Measurements from ENCODE around the gene ZNF407.

Gene ZNF407

DNA sequence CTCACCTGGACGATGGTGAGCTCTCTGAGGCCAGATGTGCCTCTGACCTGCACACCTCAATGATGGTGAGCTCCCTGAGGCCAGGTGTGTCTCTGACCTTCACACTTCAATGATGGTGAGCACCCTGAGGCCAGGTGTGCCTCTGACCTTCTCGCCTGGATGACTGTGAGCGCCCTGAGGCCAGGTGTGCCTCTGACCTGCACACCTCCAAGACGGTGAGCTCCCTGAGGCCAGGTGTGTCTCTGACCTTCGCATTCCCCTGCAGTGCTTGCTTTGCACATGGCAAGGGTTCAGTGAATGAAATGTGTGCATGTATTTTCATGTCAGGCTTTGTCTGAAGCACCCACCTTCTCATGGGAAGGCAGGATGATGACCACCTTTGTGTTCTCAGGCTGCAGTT is 515.8 kb downstream of the ZNF407 start:
- no peak for DNase-seq (ENCODE audit: low read depth in 2 of 3, low spot score in 2 of 3)

DNA sequence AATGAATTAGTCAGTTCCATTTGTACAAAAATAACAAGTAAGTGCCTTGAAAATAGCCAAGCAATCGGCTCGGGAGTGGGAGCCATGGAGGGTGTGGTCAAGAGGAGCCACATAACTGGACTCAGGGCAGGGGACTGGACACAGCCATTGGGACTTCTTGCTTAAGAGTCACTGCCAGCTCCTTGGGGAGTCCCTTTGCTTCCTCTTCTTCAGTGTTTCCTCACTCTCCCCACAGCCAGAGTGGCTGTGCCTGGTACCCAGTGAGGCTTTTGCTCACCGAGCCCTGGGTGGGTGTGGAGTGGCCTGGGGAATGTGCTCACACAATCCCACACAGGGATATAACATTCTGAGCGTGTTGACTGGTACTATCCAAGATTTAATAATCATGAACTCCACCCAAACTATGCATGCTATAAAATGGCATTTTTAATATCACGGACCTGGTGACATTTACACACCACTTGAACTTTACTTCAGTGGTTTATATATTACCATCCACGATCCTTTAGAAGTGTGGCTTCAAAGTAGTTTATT is 516.6 kb downstream of the ZNF407 start:
- DNase-seq (ENCODE audit: low read depth in 2 of 3, low spot score in 2 of 3): no peak

Measured in activated CD8-positive, alpha-beta memory T cell treated with anti-CD3 and anti-CD28 coated beads for 48 hours (primary cell).